Neural progenitor cell (in vitro differentiated cells): ENCODE data around the gene UNC45B.

Experiments used
- CTCF ChIP-seq: fragments of 200-600 bp; sonication (generic); IDR thresholded peaks from 2 replicates; pipeline ENCODE4 v1.5.1; 2017; ENCODE audit warnings: antibody characterized with exemption, mild to moderate bottlenecking
- EZH2 ChIP-seq: fragments of 200-600 bp; sonication (generic); IDR thresholded peaks from 2 replicates; pipeline ENCODE4 v1.6.1; 2017; ENCODE audit warnings: antibody characterized with exemption, mild to moderate bottlenecking, moderate library complexity

- TF ChIP-seq EZH2 (no peak), CTCF (no peak)
These were observed 22.3 kb downstream of the UNC45B start for GRCh38 chr17:35169835-35170363.
